Neural progenitor cell (in vitro differentiated cells): Measurements from ENCODE around the gene MZB1. TPM values are rescaled to one million over a fixed set of nuclear protein-coding genes. Genes with fewer than 3 reads are reported as not detected.

Source experiments
- DNase-seq: peaks from one replicate; pipeline ENCODE4 v3.0.0-alpha.2; 2016; ENCODE audit warnings: low spot score
- H2AFZ ChIP-seq: fragments of 200-600 bp; sonication (generic); replicated peaks from 2 replicates; pipeline ENCODE4 v1.6.1; 2016; ENCODE audit warnings: antibody characterized with exemption
- H3F3A ChIP-seq: fragments of 200-600 bp; sonication (generic); 2 replicates; pipeline ENCODE4 v1.6.1; 2016; ENCODE audit warnings: antibody characterized with exemption, low read depth
- H3K27ac ChIP-seq: fragments of 200-600 bp; sonication (generic); 2 replicates; pipeline ENCODE4 v1.5.1; 2016; ENCODE audit warnings: mild to moderate bottlenecking
- H3K27me3 ChIP-seq: fragments of 200-600 bp; sonication (generic); 2 replicates; pipeline ENCODE4 v1.6.1; 2016; ENCODE audit warnings: mild to moderate bottlenecking, moderate library complexity
- H3K36me3 ChIP-seq: fragments of 200-600 bp; sonication (generic); 2 replicates; pipeline ENCODE4 v1.5.1; 2016
- H3K4me1 ChIP-seq: fragments of 200-600 bp; sonication (generic); 2 replicates; pipeline ENCODE4 v1.6.1; 2016; ENCODE audit warnings: mixed run types
- H3K4me2 ChIP-seq: fragments of 200-600 bp; sonication (generic); 2 replicates; pipeline ENCODE4 v1.6.1; 2016
- H3K4me3 ChIP-seq: fragments of 200-600 bp; sonication (generic); 2 replicates; pipeline ENCODE4 v1.5.1; 2016
- H3K79me2 ChIP-seq: fragments of 200-600 bp; sonication (generic); 2 replicates; pipeline ENCODE4 v1.6.1; 2016; ENCODE audit warnings: low read depth
- H3K9ac ChIP-seq: fragments of 200-600 bp; sonication (generic); 2 replicates; pipeline ENCODE4 v1.6.1; 2016
- H3K9me3 ChIP-seq: fragments of 200-600 bp; sonication (generic); 2 replicates; pipeline ENCODE4 v1.5.1; 2016; ENCODE audit warnings: low read depth
- H4K20me1 ChIP-seq: fragments of 200-600 bp; sonication (generic); 2 replicates; pipeline ENCODE4 v1.6.1; 2016; ENCODE audit warnings: low read depth
- H3K27ac Mint-ChIP-seq: 3 replicates; pipeline ENCODE4 v1.8.0; 2021; ENCODE audit warnings: mixed read lengths
- H3K27me3 Mint-ChIP-seq: 2 replicates; pipeline ENCODE4 v1.8.0; 2022; ENCODE audit warnings: low read depth, mild to moderate bottlenecking, inconsistent platforms, moderate library complexity, mixed read lengths; ENCODE audit not compliant: insufficient read depth
- H3K36me3 Mint-ChIP-seq: 3 replicates; pipeline ENCODE4 v1.8.0; 2021; ENCODE audit warnings: mixed read lengths
- H3K4me1 Mint-ChIP-seq: 3 replicates; pipeline ENCODE4 v1.8.0; 2021; ENCODE audit warnings: mixed read lengths
- H3K4me3 Mint-ChIP-seq: 3 replicates; pipeline ENCODE4 v1.8.0; 2021; ENCODE audit warnings: mild to moderate bottlenecking, moderate library complexity, mixed read lengths
- H3K9me3 Mint-ChIP-seq: 3 replicates; pipeline ENCODE4 v1.8.0; 2020; ENCODE audit warnings: mixed read lengths
- CTCF ChIP-seq: fragments of 200-600 bp; sonication (generic); IDR thresholded peaks from 2 replicates; pipeline ENCODE4 v1.5.1; 2017; ENCODE audit warnings: antibody characterized with exemption, mild to moderate bottlenecking
- EZH2 ChIP-seq: fragments of 200-600 bp; sonication (generic); IDR thresholded peaks from 2 replicates; pipeline ENCODE4 v1.6.1; 2017; ENCODE audit warnings: antibody characterized with exemption, mild to moderate bottlenecking, moderate library complexity
- EZH2phosphoT487 ChIP-seq: fragments of 200-600 bp; sonication (generic); IDR thresholded peaks from 2 replicates; pipeline ENCODE4 v1.6.1; 2017; ENCODE audit warnings: antibody characterized with exemption
- total RNA-seq: library from RNA; depleted of rRNA; stranded (reverse); fragments of >200 nt; gene quantifications from 2 replicates; pipeline ENCODE4 v1.2.3, GENCODE V29; 2015; ENCODE audit warnings: low replicate concordance

MZB1 gene
- total RNA-seq, 1 donor from 2014 or later, result not detected

GRCh38 chr5:139384591-139385051 is 5.1 kb downstream of the MZB1 start:
- Mint-ChIP-seq H3K4me1 (peaks cover 16% of the 10 kb centered on the region), H3K27me3 (no peaks in the 10 kb centered on the region), H3K4me3 (no peak overlapping the region), H3K9me3 (no peaks in the 10 kb centered on the region), H3K27ac (no peak overlapping the region), H3K36me3 (no peaks in the 10 kb centered on the region)
- Histone ChIP-seq H3K27ac (no peak overlapping the region), H3K4me1 (peaks cover 4% of the 10 kb centered on the region), H3K4me3 (no peak overlapping the region), H3K4me2 (no peak overlapping the region), H3K79me2 (no peaks in the 10 kb centered on the region), H3F3A (no peaks in the 10 kb centered on the region), H3K9ac (no peak overlapping the region), H2AFZ (no peak overlapping the region), H3K9me3 (no peaks in the 10 kb centered on the region), H4K20me1 (no peaks in the 10 kb centered on the region), H3K27me3 (no peaks in the 10 kb centered on the region), H3K36me3 (no peaks in the 10 kb centered on the region)
- no peak for TF ChIP-seq CTCF
- no peak for TF ChIP-seq EZH2
- no peak for TF ChIP-seq EZH2phosphoT487
- DNase-seq, result no peak

- no peaks in the 10 kb centered on the region for H3K36me3 ChIP-seq
- Mint-ChIP-seq H3K9me3 (no peaks in the 10 kb centered on the region), H3K4me1 (peaks cover 16% of the 10 kb centered on the region), H3K27ac (no peak overlapping the region), H3K27me3 (no peaks in the 10 kb centered on the region), H3K4me3 (no peak overlapping the region), H3K36me3 (no peaks in the 10 kb centered on the region)
- no peak overlapping the region for H3K4me3 ChIP-seq
- no peaks in the 10 kb centered on the region for H3K9me3 ChIP-seq
- no peaks in the 10 kb centered on the region for H3F3A ChIP-seq
- DNase-seq, result no peak
- H3K27ac ChIP-seq, result no peak overlapping the region
- H3K9ac ChIP-seq, result no peak overlapping the region
- peaks cover 4% of the 10 kb centered on the region for H3K4me1 ChIP-seq
- H2AFZ ChIP-seq, result no peak overlapping the region
- no peaks in the 10 kb centered on the region for H3K27me3 ChIP-seq
- H4K20me1 ChIP-seq, result no peaks in the 10 kb centered on the region
- no peak for TF ChIP-seq EZH2phosphoT487
- TF ChIP-seq CTCF, result no peak
- no peak for TF ChIP-seq EZH2
- H3K4me2 ChIP-seq, result no peak overlapping the region
- H3K79me2 ChIP-seq, result no peaks in the 10 kb centered on the region
Observed at GRCh38 chr5:139383993-139384590, 5.6 kb downstream of the MZB1 start.

- no peaks in the 10 kb centered on the region for H3K36me3 ChIP-seq
- no peaks in the 10 kb centered on the region for H3K27me3 ChIP-seq
- no peak within 1 kb of the TSS for H3K27ac Mint-ChIP-seq
- no peak within 1 kb of the TSS for H2AFZ ChIP-seq
- H3K27ac ChIP-seq, result no peak within 1 kb of the TSS
- TF ChIP-seq EZH2phosphoT487 (no peak), CTCF (no peak), EZH2 (no peak)
- no peaks in the 10 kb centered on the region for H3K36me3 Mint-ChIP-seq
- no peak for DNase-seq
- peaks cover 16% of the 10 kb centered on the region for H3K4me1 Mint-ChIP-seq
- H3K4me3 Mint-ChIP-seq, result no peak within 1 kb of the TSS
- H3K27me3 Mint-ChIP-seq, result peaks cover 4% of the 10 kb centered on the region
- H3K79me2 ChIP-seq, result no peaks in the 10 kb centered on the region
- H3K9me3 Mint-ChIP-seq, result no peaks in the 10 kb centered on the region
- no peaks in the 10 kb centered on the region for H3K9me3 ChIP-seq
- H3F3A ChIP-seq, result no peaks in the 10 kb centered on the region
- H3K4me3 ChIP-seq, result no peak within 1 kb of the TSS
- H3K4me2 ChIP-seq, result no peak within 1 kb of the TSS
- peaks cover 2% of the 10 kb centered on the region for H3K4me1 ChIP-seq
- no peak within 1 kb of the TSS for H3K9ac ChIP-seq
- no peaks in the 10 kb centered on the region for H4K20me1 ChIP-seq
Observed at GRCh38 chr5:139383275-139383992, 6.3 kb downstream of the MZB1 start, which contains the start of gene SLC23A1. SLC23A1 (minus strand) TSS chr5:139383297; CDS start chr5:139383253, 44 bp downstream.
